Activated effector memory CD4-positive, alpha-beta T cell treated with Interleukin-2 at 50 U/mL for 16 hours (primary cell): ENCODE data around the gene PDGFA.

ENCODE experiments used
- DNase-seq: peaks from one replicate; pipeline ENCODE4 v3.0.0-alpha.2; 2020

Gene PDGFA

DNA sequence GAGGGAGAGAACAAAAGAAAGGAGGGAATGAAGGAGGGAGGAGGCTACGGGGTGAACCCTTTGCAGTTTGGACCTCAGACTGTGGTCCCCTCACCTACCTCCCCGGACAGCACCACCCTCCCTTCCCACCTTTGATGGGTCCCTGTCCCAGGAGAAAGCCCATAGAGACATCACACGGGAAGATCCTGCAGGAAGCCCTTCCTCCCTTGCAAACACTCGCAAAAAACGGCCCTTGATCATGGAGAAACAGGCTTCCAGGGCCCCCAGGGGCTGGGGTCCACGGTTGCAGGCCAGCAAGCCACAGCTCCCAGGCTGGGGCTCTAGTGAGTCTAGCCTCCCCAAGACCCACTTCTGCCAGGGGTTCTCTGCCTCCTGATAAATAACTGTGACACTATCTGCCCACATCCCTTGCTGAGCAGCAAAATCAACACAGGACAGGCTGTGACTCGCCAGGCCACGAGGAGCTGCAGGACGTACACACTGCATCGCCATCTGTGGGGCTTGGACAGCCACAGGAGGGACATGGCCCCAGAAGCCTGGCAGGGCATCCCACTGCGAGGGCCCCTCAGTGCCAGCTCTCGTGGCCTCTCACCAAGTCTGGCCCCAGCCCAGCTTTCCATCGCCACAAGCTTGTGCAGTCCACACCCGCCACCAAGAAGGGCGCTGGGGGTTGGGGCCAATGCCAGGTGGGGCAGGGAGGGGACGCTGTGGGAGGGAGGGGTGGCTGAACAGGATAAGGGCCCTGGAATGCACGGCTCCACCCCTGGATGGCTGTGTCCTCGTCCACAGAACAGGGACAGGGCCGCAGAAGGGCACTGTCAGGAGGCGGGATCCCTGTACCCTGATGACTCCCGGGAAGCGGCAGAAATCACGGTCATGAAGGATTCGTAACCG lies 34.2 kb downstream of the PDGFA start:
- no peak for DNase-seq

DNA sequence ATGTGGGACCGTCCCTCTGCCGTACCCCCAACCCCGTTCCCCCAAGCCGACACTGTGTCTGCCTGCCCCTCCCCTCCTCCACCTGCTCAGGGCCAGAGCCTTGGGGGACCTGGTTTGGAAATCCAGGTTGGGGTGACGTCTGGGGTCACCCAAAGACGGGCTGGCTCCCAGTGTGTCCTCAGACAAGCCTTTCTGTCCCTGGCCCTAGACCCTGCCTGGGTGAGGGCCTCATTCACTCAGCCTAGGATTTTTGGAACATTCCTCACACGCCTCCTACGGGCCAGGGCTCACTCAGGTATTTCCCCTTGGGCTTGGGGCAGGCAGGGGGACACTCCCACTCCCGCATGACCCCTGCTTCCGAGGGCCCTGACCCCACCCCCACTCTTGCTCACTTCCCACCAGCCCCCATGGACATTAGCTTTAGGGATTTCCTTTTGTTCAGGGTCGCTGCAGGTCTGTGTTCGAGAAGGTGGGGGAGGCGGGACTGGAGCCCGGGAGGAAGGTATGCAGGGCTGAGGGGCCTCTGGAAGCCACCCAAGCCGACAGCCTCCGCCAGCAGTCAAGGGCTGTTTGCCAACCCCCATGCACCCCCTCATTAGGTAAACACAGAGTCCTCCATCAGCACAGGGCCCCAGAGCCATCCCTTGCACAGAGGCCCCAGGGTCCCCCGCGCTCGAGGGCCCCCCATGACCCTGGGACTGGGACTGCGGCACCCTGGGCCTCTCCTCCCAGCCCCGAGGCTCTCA lies 35.1 kb downstream of the PDGFA start:
- no peak for DNase-seq

GRCh38 chr7:483656-484355 lies 35.8 kb downstream of the PDGFA start:
- DNase-seq: no peak

- no peak for DNase-seq
These were observed 37.0 kb downstream of the PDGFA start for GRCh38 chr7:482521-483083.

- DNase-seq: no peak
These were observed 38.3 kb downstream of the PDGFA start for GRCh38 chr7:481219-481930.

DNA sequence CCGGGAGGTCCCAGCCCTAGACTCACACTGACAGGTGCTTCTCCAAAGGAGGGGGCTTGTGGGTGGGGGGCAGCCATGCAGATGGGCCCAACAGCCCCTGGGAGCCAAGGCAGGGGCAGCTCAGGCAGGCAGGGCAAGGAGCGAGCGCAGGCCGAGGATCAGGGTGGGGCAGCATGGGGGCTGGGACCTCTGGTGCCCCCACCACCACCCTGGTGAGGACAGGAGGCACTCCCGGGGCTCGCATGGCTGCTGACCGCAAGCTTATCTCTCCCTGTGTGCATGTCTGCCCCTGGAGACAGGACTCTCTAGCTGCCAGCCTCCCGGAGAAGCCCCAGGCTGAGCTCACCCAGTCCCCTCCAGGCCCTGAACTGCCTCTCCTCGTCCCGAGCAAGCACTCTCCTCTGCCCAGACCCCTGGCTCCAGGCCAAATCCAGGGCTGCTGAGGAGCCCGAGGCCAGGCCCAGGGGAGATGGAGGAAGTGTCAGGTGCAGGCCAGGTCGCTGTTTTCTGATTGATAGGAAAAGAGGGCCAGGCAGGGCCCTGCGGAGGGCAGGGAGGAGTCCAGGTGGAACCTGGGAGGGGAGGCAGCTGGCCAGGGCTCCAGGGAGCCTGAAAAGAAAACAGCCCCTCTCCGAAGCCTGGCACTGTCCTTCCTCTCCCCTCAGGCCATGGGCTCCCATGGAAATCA lies 39.0 kb downstream of the PDGFA start:
- DNase-seq: no peak

DNA sequence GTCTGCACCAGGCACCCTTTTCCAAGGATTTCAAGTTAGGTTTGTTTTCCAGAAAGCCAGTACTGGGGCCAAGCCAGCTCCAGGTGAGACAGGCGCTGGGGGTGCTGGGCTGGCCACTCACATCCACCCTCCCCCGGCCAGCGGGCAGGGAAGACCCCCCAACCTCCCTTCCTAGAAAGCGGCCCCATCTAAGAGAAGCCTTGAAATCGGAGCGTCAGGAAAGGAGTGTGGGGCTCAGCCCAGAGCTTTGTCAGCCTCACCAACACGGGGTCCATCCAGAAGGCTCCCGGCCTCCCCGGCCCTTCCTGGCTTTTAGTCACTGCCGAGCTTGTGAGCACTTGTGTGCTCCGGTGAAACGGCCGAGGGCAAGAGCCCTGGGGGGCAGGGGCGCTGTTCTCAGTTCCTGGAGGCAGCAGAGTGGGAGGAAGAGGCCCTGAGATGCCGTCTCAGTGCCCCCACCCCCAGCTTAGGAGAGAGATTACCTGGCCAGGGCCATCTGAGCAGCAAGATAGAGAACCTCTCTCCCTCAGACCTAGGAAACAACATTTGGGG lies 39.6 kb downstream of the PDGFA start:
- no peak for DNase-seq

DNA sequence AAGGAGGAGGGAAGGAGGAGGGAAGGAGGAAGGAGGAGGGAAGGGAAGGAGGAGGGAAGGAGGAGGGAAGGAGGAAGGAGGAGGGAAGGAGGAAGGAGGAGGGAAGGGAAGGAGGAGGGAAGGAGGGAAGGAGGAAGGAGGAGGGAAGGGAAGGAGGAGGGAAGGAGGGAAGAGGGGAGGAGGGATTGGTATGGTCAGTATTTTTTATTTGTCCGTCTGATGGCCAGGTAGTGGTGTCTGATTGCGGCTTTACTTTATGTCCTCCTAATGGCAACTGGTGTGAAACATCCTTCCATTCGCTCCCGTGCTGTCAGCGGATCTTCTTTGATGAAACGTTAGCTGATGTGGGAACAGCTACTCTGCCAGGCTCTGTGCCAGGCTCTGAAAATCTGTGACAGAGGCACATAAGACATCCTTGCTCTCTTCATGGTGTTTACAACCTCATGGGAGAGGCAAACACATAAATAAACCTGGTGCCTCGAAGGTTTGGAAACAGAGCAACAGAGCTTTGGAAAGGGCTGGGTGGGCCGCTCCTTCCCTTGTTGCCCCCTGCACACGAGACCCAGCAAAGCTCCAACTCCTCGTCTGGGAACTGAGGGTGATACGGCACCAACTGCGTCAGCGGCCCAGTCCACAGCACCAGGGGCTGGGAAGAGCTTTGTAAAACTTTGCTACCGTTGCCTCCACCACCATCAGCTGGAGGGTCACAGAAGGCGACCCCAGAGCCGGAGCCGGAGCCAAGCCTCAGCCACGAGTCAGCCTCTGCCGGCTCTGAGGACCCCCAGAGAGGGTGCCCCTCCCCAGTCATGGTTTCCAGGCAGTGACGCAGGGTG lies 40.3 kb downstream of the PDGFA start:
- no peak for DNase-seq

DNA sequence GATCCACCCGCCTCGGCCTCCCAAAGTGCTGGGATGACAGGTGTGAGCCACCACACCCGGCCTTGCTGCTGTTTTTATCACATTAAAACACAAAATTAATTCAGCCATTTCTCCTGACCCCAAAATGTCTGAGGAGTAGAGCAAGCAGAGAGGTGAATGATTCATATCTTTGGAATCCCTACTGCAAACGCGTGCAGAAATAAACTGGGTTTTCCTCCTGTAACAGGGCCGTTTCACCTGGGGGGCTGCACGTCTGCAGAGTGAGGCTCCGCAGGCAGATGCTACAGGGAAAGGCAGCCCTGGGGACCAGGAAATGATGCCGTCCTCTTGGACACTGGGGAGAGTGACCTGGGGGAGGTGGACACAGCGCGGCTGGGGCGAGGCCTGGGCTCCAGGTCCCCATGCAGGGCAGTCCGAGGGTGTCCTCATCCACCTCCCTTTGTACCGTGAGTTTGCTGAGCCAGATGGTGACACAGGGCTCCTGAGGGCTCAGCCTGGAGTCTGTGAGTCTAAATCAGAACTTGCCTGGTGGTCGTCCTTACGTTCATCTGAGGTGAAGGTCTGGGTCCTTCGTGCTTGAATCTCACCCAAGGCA lies 41.9 kb downstream of the PDGFA start:
- no peak for DNase-seq

DNA sequence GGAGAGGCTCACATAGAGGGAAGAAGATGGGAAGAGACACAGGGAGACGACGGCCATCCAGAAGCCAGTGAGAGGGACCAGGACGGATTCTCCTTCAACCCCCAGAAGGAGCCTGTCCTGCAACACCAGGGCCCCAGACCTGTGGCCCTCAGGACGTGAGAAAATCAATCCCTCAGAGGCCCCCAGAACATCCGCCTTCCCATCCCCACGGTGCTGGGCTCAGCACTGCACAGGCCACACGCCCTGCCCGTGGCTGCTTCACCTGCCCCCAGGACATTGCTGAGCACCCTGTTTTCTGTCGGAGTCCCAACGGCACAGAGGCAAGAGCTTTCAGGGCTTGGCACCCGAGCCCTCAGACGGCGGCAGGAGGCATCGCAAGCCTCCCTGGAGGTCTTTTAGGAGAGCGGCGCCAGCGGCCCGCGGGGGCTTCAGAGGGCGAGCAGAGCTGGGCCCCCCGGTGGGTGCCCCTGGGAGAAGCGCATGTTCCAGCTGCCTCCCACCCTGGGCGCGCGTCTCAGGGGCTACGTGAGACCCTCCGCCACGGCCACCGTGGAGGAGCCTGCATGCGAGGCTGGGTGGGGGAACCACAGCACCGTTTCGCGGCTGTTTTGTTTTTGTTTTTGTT lies 42.8 kb downstream of the PDGFA start:
- no peak for DNase-seq

- DNase-seq: no peak
These were observed 43.6 kb downstream of the PDGFA start for GRCh38 chr7:475951-476441.

DNA sequence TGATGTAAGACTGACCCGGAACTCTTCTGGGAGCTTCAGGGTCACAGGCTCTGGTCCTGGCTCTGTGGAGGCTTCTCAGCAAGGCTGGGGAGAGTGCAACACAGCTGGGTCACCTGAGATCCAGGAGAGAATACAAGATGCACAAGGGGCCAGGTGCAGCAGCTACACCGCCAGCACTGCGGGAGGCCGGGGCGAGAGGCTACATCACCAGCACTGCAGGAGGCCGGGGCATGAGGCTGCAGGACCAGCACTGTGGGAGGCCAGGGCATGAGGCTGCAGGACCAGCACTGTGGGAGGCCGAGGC lies 44.3 kb downstream of the PDGFA start:
- no peak for DNase-seq

DNA sequence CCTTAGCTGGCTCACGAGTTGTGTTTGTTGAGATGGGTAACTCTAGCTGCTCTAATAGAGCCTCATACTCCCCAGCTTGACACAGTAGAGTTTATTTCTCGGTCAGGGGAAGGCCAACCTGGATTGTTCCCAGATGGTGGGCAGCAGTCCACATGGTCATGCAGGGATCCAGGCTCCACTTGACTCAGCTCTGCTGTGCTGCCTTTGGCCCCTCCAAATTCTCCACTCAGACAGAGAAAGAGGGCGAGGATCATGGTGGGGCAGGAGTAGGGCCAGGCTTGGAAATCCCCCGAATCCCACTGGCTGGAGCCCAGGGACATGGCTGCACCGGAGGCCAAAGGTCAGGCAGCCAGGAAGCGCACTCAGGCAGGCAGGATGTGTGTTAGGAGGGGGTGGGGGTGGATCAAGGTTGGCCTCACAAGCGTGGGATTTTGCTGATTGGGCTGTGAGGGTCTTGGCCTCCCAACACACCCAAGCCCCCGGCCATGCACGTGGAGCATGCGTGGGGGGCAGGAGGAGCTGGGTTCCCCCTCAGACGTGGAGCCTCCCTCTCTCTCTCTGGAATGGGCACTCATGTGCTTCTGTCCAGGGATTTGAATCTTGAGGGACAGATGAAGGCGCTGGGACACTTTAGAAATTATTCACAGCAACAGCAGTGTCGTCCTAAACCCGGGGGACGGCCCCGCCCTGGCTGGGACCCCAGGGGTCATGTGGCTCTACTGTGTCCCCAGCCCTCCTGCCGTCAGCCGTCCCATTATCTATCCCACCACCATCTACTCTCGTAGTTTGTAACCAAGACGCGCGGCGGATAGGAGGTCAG lies 44.8 kb downstream of the PDGFA start:
- no peak for DNase-seq

DNA sequence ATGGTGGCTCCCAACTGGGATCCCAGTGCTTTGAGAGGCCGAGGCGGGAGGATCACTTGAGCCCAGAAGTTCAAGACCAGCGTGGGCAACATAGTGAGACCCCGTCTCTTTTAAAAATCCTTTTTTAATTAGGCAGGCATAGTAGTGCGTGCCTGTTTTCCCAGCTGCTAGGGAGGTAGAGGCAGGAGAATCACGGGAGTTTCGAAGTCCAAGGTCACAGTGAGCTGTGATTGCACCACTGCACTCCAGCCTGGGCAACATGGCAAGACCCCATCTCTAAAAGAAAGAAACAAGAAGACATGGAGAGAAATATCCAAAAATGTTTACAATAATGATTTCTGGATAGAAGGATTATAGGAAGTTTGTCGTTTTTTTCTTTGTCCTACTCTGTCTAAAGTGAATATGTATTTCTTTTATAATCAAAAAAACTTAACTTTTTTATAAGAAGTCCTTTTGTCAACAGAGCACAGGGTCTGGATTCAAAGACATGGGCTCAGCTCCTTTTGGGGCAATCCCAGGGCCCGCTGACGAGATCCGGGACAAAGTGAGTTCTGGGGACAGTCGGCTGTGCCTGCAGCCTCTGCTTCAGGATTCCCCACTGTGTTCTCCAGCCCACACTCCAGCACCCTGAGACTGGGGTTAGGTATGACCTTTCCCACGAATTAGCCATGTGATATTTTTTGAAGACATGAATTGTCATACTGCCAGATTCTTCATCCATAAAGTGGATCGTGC lies 45.6 kb downstream of the PDGFA start:
- DNase-seq: no peak

- DNase-seq: no peak
These were observed 46.4 kb downstream of the PDGFA start for GRCh38 chr7:473211-473734.

DNA sequence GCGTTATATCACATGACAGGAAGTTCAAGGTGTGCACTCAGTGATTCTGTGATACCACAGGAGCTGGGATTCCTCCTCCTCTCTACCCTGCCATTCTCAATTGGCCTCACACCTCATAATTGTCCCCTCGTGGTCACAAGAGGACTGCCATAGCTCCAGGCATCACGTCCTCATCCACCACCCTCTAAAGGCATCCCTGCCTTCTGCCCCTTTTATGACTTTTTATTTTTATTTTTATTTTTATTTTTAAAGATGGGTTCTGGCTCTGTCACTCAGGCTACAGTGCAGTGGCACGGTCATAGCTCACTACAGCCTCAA lies 47.0 kb downstream of the PDGFA start:
- no peak for DNase-seq

- no peak for DNase-seq
These were observed 47.6 kb downstream of the PDGFA start for GRCh38 chr7:471866-472639.
